ENCODE results near the gene TSLP. TPM values are rescaled to one million over a fixed set of nuclear protein-coding genes. Genes with fewer than 3 reads are reported as not detected.

The TSLP gene
- total and polyA plus RNA-seq, 2 donors (not counting 1 experiment from before 2014, with no cell fraction given) = not detected

GRCh38 chr5:111072949-111073682 is 1.6 kb downstream of the TSLP start:
- H2AFZ ChIP-seq (ENCODE audit: insufficient read depth, low read depth, low read length, poor library complexity, severe bottlenecking) = peak overlapping the region; percentile 92
- POLR2A ChIA-PET = no interaction called here
- H3K4me3 Mint-ChIP-seq = peak overlapping the region; percentile 84
- intact Hi-C loops (cut with micrococcal nuclease) = no loop called here
- H3K9me3 Mint-ChIP-seq (ENCODE audit: insufficient read depth) = no peaks in the 10 kb centered on the region
- peak overlapping the region; percentile 80 for H3K4me2 ChIP-seq (replicated peaks; ENCODE audit: low read depth, low read length, poor library complexity, severe bottlenecking)
- H3K4me3 ChIP-seq (ENCODE audit: control extremely low read depth in 1 of 5, extremely low read depth in 1 of 5, insufficient read depth in 1 of 5, low read depth in 2 of 5, low read length in 4 of 5) = peak overlapping the region; percentile 28 to 69 (median 46)
- no peak overlapping the region for H3K27ac ChIP-seq (ENCODE audit: low read length in 2 of 2)
- H3K79me2 ChIP-seq (ENCODE audit: control insufficient read depth, insufficient read depth, low read length) = no peaks in the 10 kb centered on the region
- H3K36me3 ChIP-seq (replicated peaks in 1 of 2; ENCODE audit: control extremely low read depth in 1 of 2, control insufficient read depth in 1 of 2, extremely low read depth in 1 of 2, insufficient read depth in 2 of 2, low read length in 1 of 2) = no peaks in the 10 kb centered on the region
- ATAC-seq (ENCODE audit: low read depth) (peak; percentile 70), DNase-seq (peak; percentile 55)
- TF ChIP-seq CTCF (IDR thresholded peaks at IDR 0.05) (no peak), EZH2 (IDR thresholded peaks at IDR 0.05; ENCODE audit: borderline replicate concordance, insufficient read depth, low read depth, low read length, poor library complexity, severe bottlenecking) (no peak)
- no peaks in the 10 kb centered on the region for H4K20me1 ChIP-seq (ENCODE audit: control insufficient read depth, insufficient read depth, low read length, poor library complexity, severe bottlenecking)
- peaks cover 74% of the 10 kb centered on the region for H3K27me3 Mint-ChIP-seq
- peaks cover 0 to 5% (median 0%) of the 10 kb centered on the region in 3 donors for H3K9me3 ChIP-seq (ENCODE audit: control extremely low read depth in 1 of 3, control insufficient read depth in 2 of 3, insufficient read depth in 1 of 3, low read length in 2 of 3)
- peaks cover 23% of the 10 kb centered on the region in 2 donors for H3K4me1 ChIP-seq (ENCODE audit: control insufficient read depth in 2 of 2, insufficient read depth in 2 of 2, low read length in 2 of 2)
- CTCF ChIA-PET = no interaction called here
- no peak overlapping the region for H3K27ac Mint-ChIP-seq
- H3K27me3 ChIP-seq (replicated peaks in 1 of 4; ENCODE audit: control extremely low read depth in 1 of 4, control insufficient read depth in 3 of 4, insufficient read depth in 4 of 4, low read length in 3 of 4) = peaks cover 0 to 52% (median 43%) of the 10 kb centered on the region in 4 experiments
- peak overlapping the region; percentile 68 for H3K9ac ChIP-seq (ENCODE audit: low read length)
- H3K4me1 Mint-ChIP-seq = peaks cover 20% of the 10 kb centered on the region
- WGBS (ENCODE audit: insufficient coverage) = 2% methylated on average over 44 of the region's 44 CpGs

- Histone ChIP-seq H3K27me3 (replicated peaks in 1 of 4; ENCODE audit: control extremely low read depth in 1 of 4, control insufficient read depth in 3 of 4, insufficient read depth in 4 of 4, low read length in 3 of 4) (peaks cover 0 to 49% (median 41%) of the 10 kb centered on the region in 4 experiments), H2AFZ (ENCODE audit: insufficient read depth, low read depth, low read length, poor library complexity, severe bottlenecking) (no peak overlapping the region), H3K4me3 (ENCODE audit: control extremely low read depth in 1 of 5, extremely low read depth in 1 of 5, insufficient read depth in 1 of 5, low read depth in 2 of 5, low read length in 4 of 5) (no peak overlapping the region), H3K9me3 (ENCODE audit: control extremely low read depth in 1 of 3, control insufficient read depth in 2 of 3, insufficient read depth in 1 of 3, low read length in 2 of 3) (peaks cover 0 to 5% (median 0%) of the 10 kb centered on the region in 3 donors), H3K36me3 (replicated peaks in 1 of 2; ENCODE audit: control extremely low read depth in 1 of 2, control insufficient read depth in 1 of 2, extremely low read depth in 1 of 2, insufficient read depth in 2 of 2, low read length in 1 of 2) (no peaks in the 10 kb centered on the region), H3K79me2 (ENCODE audit: control insufficient read depth, insufficient read depth, low read length) (no peaks in the 10 kb centered on the region), H3K4me1 (ENCODE audit: control insufficient read depth in 2 of 2, insufficient read depth in 2 of 2, low read length in 2 of 2) (peaks cover 23% of the 10 kb centered on the region in 2 donors), H4K20me1 (ENCODE audit: control insufficient read depth, insufficient read depth, low read length, poor library complexity, severe bottlenecking) (no peaks in the 10 kb centered on the region), H3K9ac (ENCODE audit: low read length) (no peak overlapping the region), H3K27ac (ENCODE audit: low read length in 2 of 2) (no peak overlapping the region), H3K4me2 (replicated peaks; ENCODE audit: low read depth, low read length, poor library complexity, severe bottlenecking) (no peak overlapping the region)
- DNase-seq (no peak), ATAC-seq (ENCODE audit: low read depth) (no peak)
- CTCF ChIA-PET = no interaction called here
- peaks cover 70% of the 10 kb centered on the region for H3K27me3 Mint-ChIP-seq
- H3K27ac Mint-ChIP-seq = no peak overlapping the region
- H3K4me1 Mint-ChIP-seq = peaks cover 20% of the 10 kb centered on the region
- 86% methylated on average over 1 of the region's 2 CpGs for WGBS (ENCODE audit: insufficient coverage)
- H3K4me3 Mint-ChIP-seq = peak overlapping the region; percentile 84
- POLR2A ChIA-PET = no interaction called here
- TF ChIP-seq EZH2 (IDR thresholded peaks at IDR 0.05; ENCODE audit: borderline replicate concordance, insufficient read depth, low read depth, low read length, poor library complexity, severe bottlenecking) = no peak
- TF ChIP-seq CTCF (IDR thresholded peaks at IDR 0.05) = no peak
- intact Hi-C loops (cut with micrococcal nuclease) = no loop called here
- no peaks in the 10 kb centered on the region for H3K9me3 Mint-ChIP-seq (ENCODE audit: insufficient read depth)
Observed at GRCh38 chr5:111074244-111074643, 2.7 kb downstream of the TSLP start.

Data from B cell (primary cell).